GM12801 (cell line): ENCODE data around the gene ILF3.

Experiments
- TF ChIP-seq, protein P1 (sequence below): IDR thresholded peaks from one replicate; pipeline ENCODE4 v1.5.1; 2011; ENCODE audit warnings: control low read depth; ENCODE audit not compliant: insufficient read length; ENCODE audit errors: extremely low read depth

The ILF3 gene

DNA sequence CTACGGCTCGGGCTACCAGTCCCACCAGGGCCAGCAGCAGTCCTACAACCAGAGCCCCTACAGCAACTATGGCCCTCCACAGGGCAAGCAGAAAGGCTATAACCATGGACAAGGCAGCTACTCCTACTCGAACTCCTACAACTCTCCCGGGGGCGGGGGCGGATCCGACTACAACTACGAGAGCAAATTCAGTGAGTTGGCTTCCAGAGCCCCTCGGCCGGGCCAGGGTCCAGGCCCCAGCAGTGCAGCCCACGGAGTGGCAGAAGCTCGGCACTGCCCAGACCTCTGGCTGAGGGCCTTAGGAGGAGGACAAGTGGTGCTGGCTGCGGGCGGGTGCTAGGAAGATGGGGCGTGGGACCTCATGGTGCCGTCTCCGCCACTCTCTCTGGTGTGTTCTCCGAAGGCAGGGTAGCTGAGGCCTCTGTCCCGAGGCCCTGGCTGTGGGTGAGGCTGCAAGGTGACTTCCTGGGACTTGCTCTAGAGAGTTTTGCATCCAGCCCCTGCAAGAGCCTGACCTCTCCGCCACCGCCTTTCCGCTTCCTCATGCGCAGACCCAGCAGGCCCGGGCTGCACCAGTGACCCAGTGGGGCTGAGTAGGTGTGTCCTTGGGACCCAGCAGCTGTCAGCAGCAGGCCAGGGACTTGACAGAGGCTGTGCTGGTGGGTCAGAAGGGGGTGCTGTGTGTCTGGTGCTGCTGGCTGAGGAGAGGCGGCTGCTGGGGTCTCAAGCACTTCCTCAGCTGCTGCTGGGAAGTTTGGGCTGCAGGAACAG is 33.6 kb downstream of the ILF3 start:
- TF ChIP-seq, protein P1, sequence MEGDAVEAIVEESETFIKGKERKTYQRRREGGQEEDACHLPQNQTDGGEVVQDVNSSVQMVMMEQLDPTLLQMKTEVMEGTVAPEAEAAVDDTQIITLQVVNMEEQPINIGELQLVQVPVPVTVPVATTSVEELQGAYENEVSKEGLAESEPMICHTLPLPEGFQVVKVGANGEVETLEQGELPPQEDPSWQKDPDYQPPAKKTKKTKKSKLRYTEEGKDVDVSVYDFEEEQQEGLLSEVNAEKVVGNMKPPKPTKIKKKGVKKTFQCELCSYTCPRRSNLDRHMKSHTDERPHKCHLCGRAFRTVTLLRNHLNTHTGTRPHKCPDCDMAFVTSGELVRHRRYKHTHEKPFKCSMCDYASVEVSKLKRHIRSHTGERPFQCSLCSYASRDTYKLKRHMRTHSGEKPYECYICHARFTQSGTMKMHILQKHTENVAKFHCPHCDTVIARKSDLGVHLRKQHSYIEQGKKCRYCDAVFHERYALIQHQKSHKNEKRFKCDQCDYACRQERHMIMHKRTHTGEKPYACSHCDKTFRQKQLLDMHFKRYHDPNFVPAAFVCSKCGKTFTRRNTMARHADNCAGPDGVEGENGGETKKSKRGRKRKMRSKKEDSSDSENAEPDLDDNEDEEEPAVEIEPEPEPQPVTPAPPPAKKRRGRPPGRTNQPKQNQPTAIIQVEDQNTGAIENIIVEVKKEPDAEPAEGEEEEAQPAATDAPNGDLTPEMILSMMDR: no peak

DNA sequence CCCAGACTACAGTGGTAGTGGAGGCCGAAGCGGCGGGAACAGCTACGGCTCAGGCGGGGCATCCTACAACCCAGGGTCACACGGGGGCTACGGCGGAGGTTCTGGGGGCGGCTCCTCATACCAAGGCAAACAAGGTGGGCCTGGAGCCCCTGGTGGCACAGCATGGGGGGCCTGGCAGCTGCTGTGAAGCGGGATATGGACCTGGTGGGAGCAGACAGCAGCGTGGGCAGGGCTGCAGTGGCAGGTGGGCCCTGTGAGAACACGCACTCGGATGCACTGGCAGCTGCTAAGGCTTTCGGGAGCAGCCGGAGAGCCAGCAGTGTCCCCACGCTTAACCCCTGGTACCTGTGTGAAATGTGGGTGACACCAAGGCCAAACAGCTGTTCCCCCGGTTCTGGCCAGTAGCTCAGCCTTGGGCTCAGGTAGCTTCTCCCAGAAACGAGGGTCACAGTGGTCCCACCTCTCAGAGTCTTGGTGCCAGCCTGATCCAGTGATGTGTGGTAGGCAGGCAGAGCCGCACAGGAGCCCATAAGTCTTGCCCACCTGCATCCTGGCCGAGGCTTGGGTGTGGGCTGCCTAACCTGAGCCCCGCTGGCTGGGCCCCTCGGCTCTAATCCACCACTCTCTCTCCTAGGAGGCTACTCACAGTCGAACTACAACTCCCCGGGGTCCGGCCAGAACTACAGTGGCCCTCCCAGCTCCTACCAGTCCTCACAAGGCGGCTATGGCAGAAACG is 34.6 kb downstream of the ILF3 start:
- TF ChIP-seq, protein P1: no peak

DNA sequence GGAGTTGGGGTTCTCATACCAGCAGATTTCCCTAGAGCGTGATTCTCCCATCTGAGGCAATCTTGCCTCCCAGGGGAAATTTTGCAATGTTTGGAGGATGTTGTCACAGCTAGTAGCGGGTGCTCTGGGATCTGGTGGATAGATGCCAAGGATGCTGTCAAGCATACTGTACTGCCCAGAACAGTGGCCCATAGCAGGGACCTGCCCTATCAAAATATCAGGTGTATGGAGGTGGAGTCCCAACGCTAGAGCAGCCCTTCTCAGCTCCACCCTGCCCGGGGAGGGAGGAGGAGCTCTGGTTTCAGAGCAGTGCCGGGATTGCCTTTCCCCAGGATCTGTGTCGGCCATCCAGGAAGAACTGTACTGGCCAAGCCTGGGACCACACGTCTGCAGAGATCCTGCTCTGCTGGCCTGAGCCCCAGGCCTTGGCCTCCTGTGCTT is 36.2 kb downstream of the ILF3 start:
- TF ChIP-seq, protein P1: no peak

DNA sequence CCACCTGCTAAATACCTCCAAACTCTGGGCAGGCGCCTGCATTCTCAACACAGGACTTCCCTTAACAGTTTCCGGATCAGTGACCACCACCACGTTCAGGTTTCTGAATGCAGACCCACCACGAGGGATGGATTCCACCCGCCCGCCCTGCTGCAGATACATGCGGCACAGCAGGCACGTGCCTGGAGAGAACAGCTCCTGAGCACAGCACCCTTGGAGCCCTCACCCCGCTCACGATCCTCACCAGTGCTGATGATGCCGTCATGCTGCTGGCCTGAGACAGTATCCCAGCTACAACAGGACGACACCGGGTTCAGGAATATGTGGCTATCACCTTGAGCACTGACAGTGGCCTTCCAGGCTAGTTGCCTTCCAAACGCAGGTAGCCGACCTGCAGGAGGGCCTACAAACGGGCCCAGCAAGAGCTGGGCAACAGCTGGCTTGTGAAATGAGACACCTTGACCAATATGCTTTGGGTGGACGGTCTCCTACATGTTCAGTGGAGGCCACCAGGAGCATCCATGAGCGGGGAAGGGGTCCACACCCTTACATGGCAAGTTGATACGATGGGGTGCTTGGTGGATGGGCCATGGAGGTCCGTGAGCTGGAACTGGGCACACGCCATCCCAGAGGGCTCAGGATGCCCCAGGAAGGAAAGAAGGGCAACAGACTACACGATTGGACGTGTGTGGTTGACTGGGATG is 37.2 kb downstream of the ILF3 start:
- TF ChIP-seq, protein P1: no peak

DNA sequence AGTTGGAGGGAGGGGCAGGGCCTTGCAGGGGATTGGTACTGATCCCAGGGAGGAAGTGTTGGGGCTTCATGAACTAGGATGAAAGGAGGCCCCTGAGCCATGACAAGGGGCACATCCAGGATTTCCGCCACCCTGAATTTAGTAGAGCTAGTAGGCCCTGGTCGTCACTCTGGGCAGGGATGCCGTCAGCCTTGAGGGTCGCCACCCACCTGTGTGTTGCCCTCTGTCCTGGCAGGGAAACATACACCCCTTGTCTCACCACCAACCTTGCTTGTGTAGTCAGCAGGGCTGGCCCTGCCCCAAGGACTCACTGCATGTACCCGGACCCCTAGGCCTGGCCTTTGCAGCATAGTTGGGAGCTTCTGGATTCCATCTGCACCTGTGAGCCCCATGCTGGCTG is 37.7 kb downstream of the ILF3 start:
- TF ChIP-seq, protein P1: no peak

DNA sequence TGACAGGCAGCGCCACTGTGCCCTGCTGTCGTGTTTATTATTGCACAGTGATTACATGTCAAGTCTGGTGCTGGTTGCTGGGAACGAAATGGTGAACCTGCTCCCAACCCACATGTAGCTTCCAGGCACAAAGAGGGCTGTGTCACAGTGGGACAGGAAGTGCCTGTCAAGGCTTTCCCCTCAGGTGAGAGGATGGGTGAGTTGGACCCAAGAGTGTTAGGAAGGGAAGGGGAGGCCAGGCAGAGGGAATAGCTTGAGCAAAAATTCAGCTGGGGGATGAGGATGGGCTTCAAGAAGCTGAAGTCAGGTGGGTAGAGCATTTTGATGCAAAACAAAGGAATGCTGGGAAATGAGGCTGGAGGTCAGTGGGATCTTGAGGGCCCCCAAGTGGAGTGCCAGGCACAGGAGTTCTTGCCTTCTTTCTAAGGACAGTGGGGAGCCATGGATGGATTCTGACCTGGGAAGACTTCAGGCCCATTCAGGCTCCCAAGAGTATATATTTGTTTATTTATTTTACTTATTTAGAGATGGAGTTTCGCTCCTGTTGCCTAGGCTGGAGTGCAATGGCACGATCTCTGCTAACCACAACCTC is 38.6 kb downstream of the ILF3 start:
- TF ChIP-seq, protein P1: no peak
